Measurements from ENCODE around the gene MRFAP1.

DNA sequence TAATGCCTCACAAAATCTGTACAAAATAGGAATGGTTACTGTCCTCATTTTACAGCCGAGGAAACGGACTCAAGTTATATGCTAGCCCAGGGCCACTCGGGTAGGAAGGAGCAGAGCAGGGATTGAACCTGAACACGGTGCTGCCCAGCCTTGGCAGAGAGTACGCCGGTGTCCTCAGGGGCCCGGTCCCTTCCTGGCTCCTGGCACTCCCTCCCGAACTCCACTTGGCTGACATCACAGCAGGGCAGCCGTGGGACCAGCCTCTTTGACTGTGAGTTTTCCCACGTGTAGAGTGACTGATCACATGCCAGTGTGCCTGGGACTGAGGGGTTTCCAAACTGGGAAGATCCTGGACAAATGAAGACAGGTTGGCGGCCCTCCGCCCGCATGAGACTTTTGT lies 41.8 kb upstream of the MRFAP1 start:
- TF ChIP-seq, protein P1, sequence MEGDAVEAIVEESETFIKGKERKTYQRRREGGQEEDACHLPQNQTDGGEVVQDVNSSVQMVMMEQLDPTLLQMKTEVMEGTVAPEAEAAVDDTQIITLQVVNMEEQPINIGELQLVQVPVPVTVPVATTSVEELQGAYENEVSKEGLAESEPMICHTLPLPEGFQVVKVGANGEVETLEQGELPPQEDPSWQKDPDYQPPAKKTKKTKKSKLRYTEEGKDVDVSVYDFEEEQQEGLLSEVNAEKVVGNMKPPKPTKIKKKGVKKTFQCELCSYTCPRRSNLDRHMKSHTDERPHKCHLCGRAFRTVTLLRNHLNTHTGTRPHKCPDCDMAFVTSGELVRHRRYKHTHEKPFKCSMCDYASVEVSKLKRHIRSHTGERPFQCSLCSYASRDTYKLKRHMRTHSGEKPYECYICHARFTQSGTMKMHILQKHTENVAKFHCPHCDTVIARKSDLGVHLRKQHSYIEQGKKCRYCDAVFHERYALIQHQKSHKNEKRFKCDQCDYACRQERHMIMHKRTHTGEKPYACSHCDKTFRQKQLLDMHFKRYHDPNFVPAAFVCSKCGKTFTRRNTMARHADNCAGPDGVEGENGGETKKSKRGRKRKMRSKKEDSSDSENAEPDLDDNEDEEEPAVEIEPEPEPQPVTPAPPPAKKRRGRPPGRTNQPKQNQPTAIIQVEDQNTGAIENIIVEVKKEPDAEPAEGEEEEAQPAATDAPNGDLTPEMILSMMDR (IDR thresholded peaks at IDR 0.05) = no peak
- TF ChIP-seq POLR2A (IDR thresholded peaks at IDR 0.05) = no peak

All from lower leg skin (tissue), 3 donors.